Breast epithelium (tissue), 4 donors: Measurements from ENCODE around the gene COMMD7. TPM values are rescaled to one million over a fixed set of nuclear protein-coding genes. Genes with fewer than 3 reads are reported as not detected.
"Not testable (repeated sequence)": the region's sequence is repeated elsewhere in the genome, so short reads cannot be mapped to it uniquely, and the experiment has no call there.

Experiments
- DNase-seq, 2 donors: peaks; one replicate each; pipeline ENCODE4 v3.0.0-alpha.2; 2019; ENCODE audit warnings: low spot score in 2 of 2
- H3K27ac ChIP-seq, 2 donors: fragments of 200-600 bp; sonication (generic) in 1 of 2; one replicate each; pipeline ENCODE4 v1.5.1; 2016 to 2019; ENCODE audit warnings: mild to moderate bottlenecking in 1 of 2
- H3K27me3 ChIP-seq, 2 donors: fragments of 200-600 bp; sonication (generic) in 1 of 2; one replicate each; pipeline versions ENCODE4 v1.5.1 to v1.6.0; 2017 to 2019; ENCODE audit warnings: control low read depth in 1 of 2, mild to moderate bottlenecking in 1 of 2
- H3K36me3 ChIP-seq: fragments of 200-600 bp; one replicate; pipeline ENCODE4 v1.5.1; 2019
- H3K4me1 ChIP-seq, 2 donors: fragments of 200-600 bp; sonication (generic); one replicate each; pipeline ENCODE4 v1.5.1; 2016 to 2019; ENCODE audit warnings: control low read depth in 1 of 2
- H3K4me3 ChIP-seq, 3 donors: fragments of 200-600 bp; sonication (generic); 1 replicate in 2 of 3; 2 replicates in 1 of 3; pipeline ENCODE4 v1.5.1; 2016 to 2019; ENCODE audit warnings: mild to moderate bottlenecking in 3 of 3, moderate library complexity in 2 of 3
- H3K9me3 ChIP-seq, 2 donors: fragments of 200-600 bp; sonication (generic) in 1 of 2; one replicate each; pipeline ENCODE4 v1.5.1; 2016 to 2019; ENCODE audit warnings: control low read depth in 1 of 2
- CTCF ChIP-seq, 3 donors: fragments of 450-650 bp; IDR thresholded peaks; one replicate each; pipeline ENCODE4 v1.5.1; 2016 to 2017; ENCODE audit warnings: antibody characterized with exemption in 3 of 3, mild to moderate bottlenecking in 3 of 3, moderate library complexity in 3 of 3
- POLR2A ChIP-seq: fragments of 450-650 bp; IDR thresholded peaks from one replicate; pipeline ENCODE4 v1.6.1; 2016; ENCODE audit warnings: antibody characterized with exemption, mild to moderate bottlenecking, moderate library complexity
- POLR2AphosphoS5 ChIP-seq, 3 donors: sonication (generic); formaldehyde crosslinking; IDR thresholded peaks; one replicate each; pipeline ENCODE4 v1.6.1; 2017; ENCODE audit warnings: antibody characterized with exemption in 3 of 3
- intact Hi-C: fragments of 100-400 bp; cut with DNase I; formaldehyde crosslinking; loops from one replicate; pipeline ENCODE4 v1.15.1; 2023; ENCODE audit warnings: low total_unique reads
- total RNA-seq, 3 donors: library from RNA; depleted of rRNA; stranded (reverse); fragments of >200 nt; gene quantifications; one replicate each; pipeline ENCODE4 v1.1.0, GENCODE V29; 2016

The COMMD7 gene
- total RNA-seq, 3 donors from 2014 or later = 22.7 to 30.9 (median 24.3) TPM

DNA sequence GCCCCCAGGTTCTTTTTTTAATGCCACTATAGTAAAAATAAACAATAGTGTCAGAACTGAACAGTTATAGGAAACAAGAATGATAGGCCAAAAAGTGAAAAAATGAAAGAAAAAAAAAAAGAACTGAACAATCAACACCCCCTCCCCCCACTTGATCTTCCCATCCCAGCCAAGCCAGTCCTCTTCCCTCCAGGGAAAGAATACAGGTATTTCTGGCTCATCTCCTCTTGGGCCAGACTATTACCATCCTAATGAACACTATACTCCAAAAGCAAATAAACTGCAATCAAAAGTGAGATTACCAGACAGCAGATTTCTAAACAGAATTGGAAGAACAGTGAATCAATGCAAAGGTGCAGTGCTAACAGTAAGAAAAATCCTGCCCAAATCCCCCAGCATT is 48.2 kb downstream of the COMMD7 start:
- Histone ChIP-seq H3K27me3 (no peaks in the 10 kb centered on the region), H3K4me1 (peaks cover 0 to 4% of the 10 kb centered on the region in 2 donors), H3K9me3 (no peaks in the 10 kb centered on the region), H3K27ac (no peak overlapping the region), H3K36me3 (no peaks in the 10 kb centered on the region), H3K4me3 (no peak overlapping the region)
- no peak for DNase-seq
- intact Hi-C loops = no loop called here
- TF ChIP-seq POLR2A = no peak
- no peak for TF ChIP-seq POLR2AphosphoS5 (IDR thresholded peaks at IDR 0.05)
- no peak for TF ChIP-seq CTCF (IDR thresholded peaks at IDR 0.05)

DNA sequence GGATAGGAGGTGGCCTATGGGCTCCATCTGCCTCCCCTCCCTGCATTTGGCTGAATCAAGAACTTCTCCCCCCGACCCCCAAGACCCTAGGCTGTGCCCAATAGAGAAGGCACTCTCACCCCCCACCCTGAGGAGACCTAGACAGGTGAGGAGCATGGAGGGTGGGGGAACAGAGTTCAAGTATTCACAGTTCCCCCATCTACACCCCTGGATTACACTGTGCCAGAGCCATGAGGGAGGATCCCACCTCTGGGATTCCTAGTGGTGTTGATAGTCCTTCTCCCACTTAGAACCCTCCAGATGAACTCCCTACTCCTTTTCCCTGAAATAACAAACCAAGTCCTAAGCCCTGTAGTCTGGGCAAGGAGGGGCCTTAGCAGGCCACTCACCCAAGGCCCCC is 54.3 kb downstream of the COMMD7 start:
- H3K36me3 ChIP-seq, H3K27me3 ChIP-seq, DNase-seq, H3K4me1 ChIP-seq, H3K27ac ChIP-seq, H3K9me3 ChIP-seq, intact Hi-C loops, H3K4me3 ChIP-seq: not testable (repeated sequence)

GRCh38 chr20:32687180-32687532 is 56.1 kb downstream of the COMMD7 start:
- DNase-seq = no peak
- no peak for TF ChIP-seq POLR2AphosphoS5 (IDR thresholded peaks at IDR 0.05)
- no peak for TF ChIP-seq CTCF (IDR thresholded peaks at IDR 0.05)
- no peak for TF ChIP-seq POLR2A
- Histone ChIP-seq H3K4me3 (no peak overlapping the region), H3K27me3 (no peaks in the 10 kb centered on the region), H3K27ac (no peak overlapping the region), H3K4me1 (no peaks in the 10 kb centered on the region), H3K9me3 (no peaks in the 10 kb centered on the region), H3K36me3 (no peaks in the 10 kb centered on the region)
- intact Hi-C loops = no loop called here

- Histone ChIP-seq H3K4me3 (no peak overlapping the region), H3K4me1 (no peaks in the 10 kb centered on the region), H3K9me3 (no peaks in the 10 kb centered on the region), H3K27ac (peak overlapping the region in 1 of 2 donors; percentile 70), H3K27me3 (no peaks in the 10 kb centered on the region), H3K36me3 (no peaks in the 10 kb centered on the region)
- intact Hi-C loops = no loop called here
- DNase-seq = no peak
- no peak for TF ChIP-seq POLR2A
- TF ChIP-seq POLR2AphosphoS5 (IDR thresholded peaks at IDR 0.05) = no peak
- no peak for TF ChIP-seq CTCF (IDR thresholded peaks at IDR 0.05)
These were observed 56.6 kb downstream of the COMMD7 start for GRCh38 chr20:32686530-32687179.

DNA sequence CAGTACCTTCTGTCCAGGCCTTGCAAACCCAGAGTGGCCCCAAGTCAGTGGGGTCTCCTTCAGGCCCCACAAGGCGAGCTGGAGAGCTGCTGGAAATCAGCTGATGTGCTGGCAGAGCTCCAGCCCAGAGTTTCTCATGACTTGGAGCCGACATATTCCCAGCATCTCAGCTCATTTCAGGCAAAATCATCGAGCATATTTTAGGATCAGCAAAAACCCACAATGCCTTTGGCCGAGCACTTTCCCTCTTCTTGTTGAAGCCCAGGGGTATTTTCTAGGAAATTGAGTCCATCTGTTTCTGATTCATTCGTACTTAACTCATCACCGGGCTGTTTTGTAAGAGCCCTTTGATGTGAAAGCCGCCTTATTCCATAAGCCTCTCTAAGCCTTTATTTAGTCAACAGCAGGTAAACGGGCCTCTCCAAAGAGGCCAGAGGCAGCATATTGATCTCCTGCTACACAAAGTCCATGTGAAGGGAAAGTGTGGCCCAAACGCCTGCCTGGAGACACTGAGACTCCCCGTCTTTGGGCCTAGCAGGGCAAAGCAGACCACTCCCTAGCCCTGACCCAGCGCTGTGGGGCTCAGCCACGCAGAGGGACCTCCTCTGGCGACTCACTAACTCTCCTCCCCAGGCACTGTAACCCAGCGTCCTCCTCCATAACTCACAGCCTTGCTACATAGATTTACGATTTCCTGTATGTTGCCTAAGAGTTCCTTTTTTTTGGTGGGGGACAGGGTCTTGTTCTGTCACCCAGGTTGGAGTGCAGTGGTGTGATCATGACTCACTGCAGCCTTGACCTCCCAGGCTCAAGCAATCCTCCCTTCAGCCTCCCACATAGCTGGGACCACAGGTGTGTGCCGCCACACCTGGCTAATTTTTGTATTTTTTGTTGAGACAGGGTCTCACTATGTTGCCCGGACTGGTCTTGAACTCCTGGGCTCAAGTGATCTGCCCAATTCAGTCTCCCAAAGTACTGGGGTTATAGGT is 57.4 kb downstream of the COMMD7 start:
- no peak for DNase-seq
- Histone ChIP-seq H3K36me3 (no peaks in the 10 kb centered on the region), H3K27me3 (no peaks in the 10 kb centered on the region), H3K4me3 (no peak overlapping the region), H3K4me1 (peaks cover 0 to 6% of the 10 kb centered on the region in 2 donors), H3K27ac (peak overlapping the region; percentile 9 to 70), H3K9me3 (no peaks in the 10 kb centered on the region)
- intact Hi-C loops = no loop called here
- no peak for TF ChIP-seq POLR2A
- TF ChIP-seq CTCF (IDR thresholded peaks at IDR 0.05) = no peak
- TF ChIP-seq POLR2AphosphoS5 (IDR thresholded peaks at IDR 0.05) = no peak
